Measurements from ENCODE around the gene LHX3.

LHX3 gene

GRCh38 chr9:136203408-136204144 is 1.4 kb downstream of the LHX3 start:
- in situ Hi-C loops (cut with HindIII; ENCODE audit: low sequenced_read_pairs) = no loop called here
- no peak for TF ChIP-seq CTCF (IDR thresholded peaks at IDR 0.05; ENCODE audit: low read depth, low read length, missing control alignments)
- no peak overlapping the region for H3K4me3 ChIP-seq (ENCODE audit: low read depth, low read length)
- DNase-seq (ENCODE audit: low read depth) = no peak

GRCh38 chr9:136202454-136203407 is 2.2 kb downstream of the LHX3 start:
- H3K4me3 ChIP-seq (ENCODE audit: low read depth, low read length) = no peak overlapping the region
- no peak for TF ChIP-seq CTCF (IDR thresholded peaks at IDR 0.05; ENCODE audit: low read depth, low read length, missing control alignments)
- in situ Hi-C loops (cut with HindIII; ENCODE audit: low sequenced_read_pairs) = no loop called here
- no peak for DNase-seq (ENCODE audit: low read depth)

- in situ Hi-C loops (cut with HindIII; ENCODE audit: low sequenced_read_pairs) = no loop called here
- no peak overlapping the region for H3K4me3 ChIP-seq (ENCODE audit: low read depth, low read length)
- TF ChIP-seq CTCF (IDR thresholded peaks at IDR 0.05; ENCODE audit: low read depth, low read length, missing control alignments) = no peak
- DNase-seq (ENCODE audit: low read depth) = no peak
These were observed 3.1 kb downstream of the LHX3 start for GRCh38 chr9:136201609-136202453.

GRCh38 chr9:136201174-136201573 is 3.8 kb downstream of the LHX3 start:
- H3K4me3 ChIP-seq (ENCODE audit: low read depth, low read length) = no peak overlapping the region
- TF ChIP-seq CTCF (IDR thresholded peaks at IDR 0.05; ENCODE audit: low read depth, low read length, missing control alignments) = no peak
- in situ Hi-C loops (cut with HindIII; ENCODE audit: low sequenced_read_pairs) = no loop called here
- DNase-seq (ENCODE audit: low read depth) = no peak

GRCh38 chr9:136200424-136200823 is 4.5 kb downstream of the LHX3 start:
- no peak for TF ChIP-seq CTCF (IDR thresholded peaks at IDR 0.05; ENCODE audit: low read depth, low read length, missing control alignments)
- in situ Hi-C loops (cut with HindIII; ENCODE audit: low sequenced_read_pairs) = no loop called here
- no peak overlapping the region for H3K4me3 ChIP-seq (ENCODE audit: low read depth, low read length)
- DNase-seq (ENCODE audit: low read depth) = no peak

Measured in astrocyte of the cerebellum (primary cell).